Left ventricle myocardium inferior (tissue), 1 donor: ENCODE measurements around the gene FDXACB1. TPM values are rescaled to one million over a fixed set of nuclear protein-coding genes. Genes with fewer than 3 reads are reported as not detected.
A peak's percentile ranks its signal among the peaks of the same experiment; 100 is the strongest.
"Not testable (repeated sequence)": the region's sequence is repeated elsewhere in the genome, so short reads cannot be mapped to it uniquely, and the experiment has no call there.

Experiments used
- DNase-seq: peaks from one replicate; pipeline ENCODE4 v3.0.0-alpha.2; 2020
- H3K27ac ChIP-seq: fragments of 200-600 bp; replicated peaks from 2 replicates; pipeline ENCODE4 v1.8.0; 2021
- H3K27me3 ChIP-seq: fragments of 200-600 bp; 2 replicates; pipeline ENCODE4 v1.8.0; 2021; ENCODE audit warnings: low read depth
- H3K36me3 ChIP-seq: fragments of 200-600 bp; 2 replicates; pipeline ENCODE4 v1.8.0; 2021
- H3K4me1 ChIP-seq: fragments of 200-600 bp; 2 replicates; pipeline ENCODE4 v1.8.0; 2021
- H3K4me3 ChIP-seq: fragments of 200-600 bp; 2 replicates; pipeline ENCODE4 v1.8.0; 2021; ENCODE audit warnings: mild to moderate bottlenecking, moderate library complexity
- H3K9me3 ChIP-seq: fragments of 200-600 bp; replicated peaks from 2 replicates; pipeline ENCODE4 v1.8.0; 2021
- CTCF ChIP-seq: fragments of 200-600 bp; IDR thresholded peaks from 2 replicates; pipeline ENCODE4 v1.8.0; 2021; ENCODE audit warnings: antibody characterized with exemption, mild to moderate bottlenecking, borderline replicate concordance
- intact Hi-C: fragments of 100-400 bp; cut with micrococcal nuclease; formaldehyde crosslinking; loops from one replicate; pipeline ENCODE4 v1.11.0; 2022
- total RNA-seq: library from RNA; stranded (reverse); fragmentation: NEBNext Ultra II Directional; extraction: Animal tissue kit (Norgen Biotek cat#: 25700); gene quantifications from one replicate; pipeline ENCODE4 v1.2.1, GENCODE V29; 2021
- donor health status: DM: no; HTN: yes; CAD: no; lungs with severe emphysema.

The FDXACB1 gene
- total RNA-seq, 1 donor from 2014 or later, result 0.93 TPM

- H3K36me3 ChIP-seq, result peaks cover 19% of the 10 kb centered on the region
- TF ChIP-seq CTCF, result no peak
- H3K4me3 ChIP-seq, result no peak overlapping the region
- peak overlapping the region; percentile 99 for H3K27ac ChIP-seq
- peaks cover 28% of the 10 kb centered on the region for H3K4me1 ChIP-seq
- no peaks in the 10 kb centered on the region for H3K27me3 ChIP-seq
- H3K9me3 ChIP-seq, result no peaks in the 10 kb centered on the region
- no peak for DNase-seq
- intact Hi-C loops, result no loop called here
Measured at GRCh38 chr11:111905411-111905810, 26.4 kb upstream of the FDXACB1 start.

- Histone ChIP-seq H3K4me1 (no peaks in the 10 kb centered on the region), H3K4me3 (no peak overlapping the region), H3K36me3 (no peaks in the 10 kb centered on the region), H3K27me3 (no peaks in the 10 kb centered on the region), H3K27ac (no peak overlapping the region), H3K9me3 (peaks cover 3% of the 10 kb centered on the region)
- no peak for DNase-seq
- TF ChIP-seq CTCF, result no peak
- intact Hi-C loops, result no loop called here
Measured at GRCh38 chr11:111886844-111887243, 7.9 kb upstream of the FDXACB1 start.

GRCh38 chr11:111886032-111886431, 7.1 kb upstream of the FDXACB1 start:
- intact Hi-C loops, result no loop called here
- Histone ChIP-seq H3K27ac (no peak overlapping the region), H3K36me3 (no peaks in the 10 kb centered on the region), H3K9me3 (no peaks in the 10 kb centered on the region), H3K27me3 (no peaks in the 10 kb centered on the region), H3K4me3 (no peak overlapping the region), H3K4me1 (no peaks in the 10 kb centered on the region)
- no peak for TF ChIP-seq CTCF
- no peak for DNase-seq

- H3K4me3 ChIP-seq, H3K27ac ChIP-seq, intact Hi-C loops, H3K9me3 ChIP-seq, DNase-seq, H3K36me3 ChIP-seq, H3K27me3 ChIP-seq, H3K4me1 ChIP-seq: not testable (repeated sequence)
Measured at GRCh38 chr11:111885053-111885452, 6.1 kb upstream of the FDXACB1 start.

- H3K4me3 ChIP-seq, result no peak overlapping the region
- no peaks in the 10 kb centered on the region for H3K27me3 ChIP-seq
- TF ChIP-seq CTCF, result no peak
- intact Hi-C loops, result no loop called here
- DNase-seq, result no peak
- H3K36me3 ChIP-seq, result no peaks in the 10 kb centered on the region
- peaks cover 20% of the 10 kb centered on the region for H3K4me1 ChIP-seq
- no peaks in the 10 kb centered on the region for H3K9me3 ChIP-seq
- H3K27ac ChIP-seq, result no peak overlapping the region
Measured at GRCh38 chr11:111882202-111882601, 3.2 kb upstream of the FDXACB1 start.

- Histone ChIP-seq H3K36me3 (peaks cover 10% of the 10 kb centered on the region), H3K4me3 (peak overlapping the region; percentile 76), H3K9me3 (no peaks in the 10 kb centered on the region), H3K27me3 (no peaks in the 10 kb centered on the region), H3K4me1 (peaks cover 20% of the 10 kb centered on the region), H3K27ac (peak overlapping the region; percentile 96)
- DNase-seq, result no peak
- TF ChIP-seq CTCF, result no peak
- intact Hi-C loops, result no loop called here
Measured at GRCh38 chr11:111879637-111879960, 634 bp upstream of the FDXACB1 start.
